MM.1S (cell line): ENCODE results near the gene KRTAP19-8.

ENCODE experiments used
- DNase-seq: peaks from one replicate; pipeline ENCODE4 v3.0.0-alpha.2; 2015
- H2AFZ ChIP-seq: fragments of 300-600 bp; sonication (generic); 2 replicates; pipeline ENCODE4 v1.6.0; 2016; ENCODE audit warnings: antibody characterized with exemption, low read length
- H3F3A ChIP-seq: fragments of 300-600 bp; sonication (generic); 2 replicates; pipeline ENCODE4 v1.6.1; 2016; ENCODE audit warnings: mild to moderate bottlenecking, antibody characterized with exemption, low read length, moderate library complexity, mixed read lengths; ENCODE audit not compliant: insufficient read depth
- H3K27ac ChIP-seq: fragments of 300-600 bp; sonication (generic); 2 replicates; pipeline ENCODE4 v1.5.1; 2016; ENCODE audit warnings: mild to moderate bottlenecking, low read length
- H3K27me3 ChIP-seq: fragments of 300-600 bp; sonication (generic); replicated peaks from 2 replicates; pipeline ENCODE4 v1.6.0; 2016; ENCODE audit warnings: low read length; ENCODE audit not compliant: insufficient read depth
- H3K36me3 ChIP-seq: fragments of 300-600 bp; sonication (generic); replicated peaks from 2 replicates; pipeline ENCODE4 v1.6.1; 2016; ENCODE audit warnings: mild to moderate bottlenecking, low read length, mixed read lengths; ENCODE audit not compliant: insufficient read depth
- H3K4me1 ChIP-seq: fragments of 300-600 bp; sonication (generic); 2 replicates; pipeline ENCODE4 v1.6.1; 2016; ENCODE audit warnings: low read length, mixed read lengths
- H3K4me2 ChIP-seq: fragments of 300-600 bp; sonication (generic); 2 replicates; pipeline ENCODE4 v1.6.0; 2016; ENCODE audit warnings: low read depth, low read length
- H3K4me3 ChIP-seq: fragments of 300-600 bp; sonication (generic); 2 replicates; pipeline ENCODE4 v1.5.1; 2016; ENCODE audit warnings: low read length, mixed read lengths
- H3K79me2 ChIP-seq: fragments of 300-600 bp; sonication (generic); 2 replicates; pipeline ENCODE4 v1.6.1; 2016; ENCODE audit warnings: mixed run types, low read length, mixed read lengths
- H3K9ac ChIP-seq: fragments of 300-600 bp; sonication (generic); 2 replicates; pipeline ENCODE4 v1.6.1; 2016; ENCODE audit warnings: low read length, mixed read lengths
- H3K9me2 ChIP-seq: fragments of 300-600 bp; sonication (generic); replicated peaks from 2 replicates; pipeline ENCODE4 v1.6.1; 2016; ENCODE audit warnings: mild to moderate bottlenecking, low read length, mixed read lengths; ENCODE audit not compliant: insufficient read depth
- H3K9me3 ChIP-seq: fragments of 300-600 bp; sonication (generic); replicated peaks from 2 replicates; pipeline ENCODE4 v1.6.1; 2016; ENCODE audit warnings: mild to moderate bottlenecking, low read length, mixed read lengths; ENCODE audit not compliant: insufficient read depth
- H4K20me1 ChIP-seq: fragments of 300-600 bp; sonication (generic); 2 replicates; pipeline ENCODE4 v1.6.1; 2016; ENCODE audit warnings: mild to moderate bottlenecking, low read length, moderate library complexity, mixed read lengths; ENCODE audit not compliant: insufficient read depth
- CTCF ChIP-seq: fragments of 300-600 bp; sonication (generic); IDR thresholded peaks from 2 replicates; pipeline ENCODE4 v1.5.1; 2016; ENCODE audit warnings: antibody characterized with exemption, low read length, mixed read lengths
- EZH2 ChIP-seq: fragments of 300-600 bp; sonication (generic); optimal IDR thresholded peaks from 2 replicates; pipeline ENCODE3; 2017; ENCODE audit warnings: low read depth, mild to moderate bottlenecking, antibody characterized with exemption, low read length, mixed read lengths
- EZH2phosphoT487 ChIP-seq: fragments of 300-600 bp; sonication (generic); IDR thresholded peaks from 2 replicates; pipeline ENCODE4 v1.6.1; 2018; ENCODE audit warnings: antibody characterized with exemption, low read length

KRTAP19-8 gene

GRCh38 chr21:30994932-30995331, 43.3 kb downstream of the KRTAP19-8 start:
- H3K9ac ChIP-seq = no peak overlapping the region
- H3F3A ChIP-seq = no peaks in the 10 kb centered on the region
- no peaks in the 10 kb centered on the region for H3K9me3 ChIP-seq
- TF ChIP-seq EZH2 (no peak), EZH2phosphoT487 (no peak), CTCF (no peak)
- no peak overlapping the region for H3K4me2 ChIP-seq
- H3K9me2 ChIP-seq = no peaks in the 10 kb centered on the region
- DNase-seq = no peak
- H4K20me1 ChIP-seq = no peaks in the 10 kb centered on the region
- H3K4me3 ChIP-seq = no peak overlapping the region
- H2AFZ ChIP-seq = no peak overlapping the region
- H3K4me1 ChIP-seq = no peaks in the 10 kb centered on the region
- no peaks in the 10 kb centered on the region for H3K27me3 ChIP-seq
- no peak overlapping the region for H3K27ac ChIP-seq
- H3K36me3 ChIP-seq = no peaks in the 10 kb centered on the region
- no peaks in the 10 kb centered on the region for H3K79me2 ChIP-seq

GRCh38 chr21:30990514-30991262, 47.6 kb downstream of the KRTAP19-8 start:
- Histone ChIP-seq H4K20me1 (no peaks in the 10 kb centered on the region), H3K36me3 (no peaks in the 10 kb centered on the region), H3K4me1 (no peaks in the 10 kb centered on the region), H3K9me3 (no peaks in the 10 kb centered on the region), H2AFZ (no peak overlapping the region), H3K27me3 (no peaks in the 10 kb centered on the region), H3K9ac (no peak overlapping the region), H3K27ac (no peak overlapping the region), H3K4me2 (no peak overlapping the region), H3K4me3 (no peak overlapping the region), H3F3A (no peaks in the 10 kb centered on the region), H3K9me2 (no peaks in the 10 kb centered on the region), H3K79me2 (no peaks in the 10 kb centered on the region)
- DNase-seq = no peak
- no peak for TF ChIP-seq EZH2phosphoT487
- TF ChIP-seq EZH2 = no peak
- no peak for TF ChIP-seq CTCF

- H3K9me2 ChIP-seq = no peaks in the 10 kb centered on the region
- H3F3A ChIP-seq = no peaks in the 10 kb centered on the region
- DNase-seq = no peak
- no peaks in the 10 kb centered on the region for H3K36me3 ChIP-seq
- no peak overlapping the region for H2AFZ ChIP-seq
- no peaks in the 10 kb centered on the region for H3K79me2 ChIP-seq
- H3K27ac ChIP-seq = no peak overlapping the region
- no peak overlapping the region for H3K4me3 ChIP-seq
- no peaks in the 10 kb centered on the region for H3K9me3 ChIP-seq
- peaks cover 7% of the 10 kb centered on the region; the same call in 1 of the 2 replicates for H3K4me1 ChIP-seq
- TF ChIP-seq EZH2phosphoT487 (no peak), CTCF (no peak)
- H3K27me3 ChIP-seq = no peaks in the 10 kb centered on the region
- H3K9ac ChIP-seq = no peak overlapping the region
- no peak overlapping the region for H3K4me2 ChIP-seq
- H4K20me1 ChIP-seq = no peaks in the 10 kb centered on the region
Measured at GRCh38 chr21:30988706-30989105, 49.6 kb downstream of the KRTAP19-8 start.
